AG04449 (cell line): Measurements from ENCODE around the gene MIB2.

Experiments used
- CTCF ChIA-PET: fragments of 350-600 bp; formaldehyde crosslinking; extraction: SDS; loops from one replicate; lab custom pipeline; 2021; ENCODE audit warnings: antibody characterized with exemption; lab: Yijun Ruan, JAX
- POLR2A ChIA-PET: fragments of 400-600, 350-600 bp; formaldehyde crosslinking; extraction: SDS; loops from one replicate; lab custom pipeline; 2020; ENCODE audit warnings: antibody characterized with exemption, inconsistent platforms; lab: Yijun Ruan, JAX
- DNase-seq: peaks from one replicate; pipeline ENCODE4 v3.0.0-alpha.2; 2010; ENCODE audit warnings: low read depth, low spot score
- H3K4me3 ChIP-seq: 2 replicates; pipeline ENCODE4 v1.5.1; 2011; ENCODE audit warnings: low read depth, mild to moderate bottlenecking, control low read depth, low read length
- CTCF ChIP-seq: IDR thresholded peaks from one replicate; pipeline ENCODE4 v1.5.1; 2011; ENCODE audit warnings: mild to moderate bottlenecking, moderate library complexity, low read length, control low read depth, inconsistent platforms; ENCODE audit not compliant: insufficient read depth; ENCODE audit errors: missing control alignments

The MIB2 gene

DNA sequence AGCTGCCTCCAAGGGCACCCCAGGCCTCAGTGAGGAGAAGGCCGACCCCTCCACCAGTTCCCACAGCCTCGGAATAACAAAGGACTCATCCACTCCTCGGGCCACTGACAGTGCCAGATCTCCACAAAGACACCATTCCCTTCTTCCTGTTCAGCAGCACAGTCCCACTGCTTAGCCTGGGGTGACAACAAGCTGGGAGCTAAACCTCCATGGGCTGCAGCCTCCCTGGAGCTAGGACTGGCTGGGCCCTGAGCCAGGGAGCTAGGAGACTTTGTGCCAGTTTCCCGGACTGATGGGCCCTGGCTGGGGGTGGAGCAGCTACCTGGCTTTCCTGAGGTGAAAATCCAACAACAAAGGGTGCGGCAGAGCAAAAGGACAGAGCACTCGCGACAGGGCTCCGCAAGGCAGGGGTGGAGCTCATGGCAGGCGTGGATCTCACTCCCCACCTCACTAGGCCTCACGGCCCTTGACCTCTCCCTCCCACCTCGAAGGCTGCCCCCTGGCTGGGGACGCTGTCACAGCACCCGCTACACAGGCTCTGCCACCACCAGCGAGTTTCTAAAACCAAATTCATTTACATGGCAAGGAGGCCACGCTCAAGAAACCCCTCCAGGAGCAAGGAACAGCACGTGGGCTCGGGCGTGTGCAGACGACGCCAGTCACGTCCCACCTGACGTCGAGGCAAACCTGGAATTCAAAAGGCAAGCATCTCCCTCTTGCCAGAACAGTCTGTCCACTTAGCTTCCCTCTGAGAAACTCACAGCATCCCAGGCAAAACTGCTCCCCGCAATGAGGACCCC lies 63.5 kb downstream of the MIB2 start:
- CTCF ChIA-PET, result interaction anchor here (0.7 to 0.8 kb wide), 2 partner anchors 13 to 16 kb away, joined by 3 to 5 read pairs; no protein-coding TSS in a partner anchor
- no peak overlapping the region for H3K4me3 ChIP-seq
- no peak for DNase-seq
- TF ChIP-seq CTCF, result peak; percentile 25
- POLR2A ChIA-PET, result interaction anchor here (0.6 kb wide), 1 partner anchor 63 kb away, joined by 3 read pairs; no protein-coding TSS in a partner anchor
